GM18873 (cell line): ENCODE measurements around the gene ST6GAL1.
"Not testable (repeated sequence)": the region's sequence is repeated elsewhere in the genome, so short reads cannot be mapped to it uniquely, and the experiment has no call there.

Source experiments
- ATAC-seq: cut with Tn5 transposase; IDR thresholded peaks from one replicate; pipeline ENCODE4 v1.9.1; 2021; ENCODE audit warnings: mild to moderate bottlenecking, moderate library complexity, moderate number of reproducible peaks; ENCODE audit not compliant: unreplicated experiment, low FRiP score

Gene ST6GAL1

DNA sequence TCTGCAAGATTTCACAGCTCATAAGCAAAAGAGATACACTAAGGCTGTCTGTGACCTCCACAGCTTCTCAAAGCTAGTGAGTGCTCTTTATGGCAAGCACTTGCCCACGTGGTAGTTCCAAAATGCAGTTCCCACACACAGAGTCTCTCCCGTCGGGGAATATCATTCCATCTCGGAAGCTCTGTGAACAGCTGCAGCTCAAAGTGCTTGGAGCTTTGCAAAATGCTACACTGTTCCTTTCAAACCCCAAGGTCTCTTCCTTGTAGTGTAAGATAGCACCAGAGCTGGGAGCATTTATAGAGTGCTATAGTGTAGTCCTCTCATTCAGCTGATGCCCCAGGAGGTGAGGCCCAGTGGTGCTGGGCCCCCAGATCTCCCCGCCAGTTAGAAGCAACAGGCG is 36.1 kb downstream of the ST6GAL1 start:
- no peak for ATAC-seq

DNA sequence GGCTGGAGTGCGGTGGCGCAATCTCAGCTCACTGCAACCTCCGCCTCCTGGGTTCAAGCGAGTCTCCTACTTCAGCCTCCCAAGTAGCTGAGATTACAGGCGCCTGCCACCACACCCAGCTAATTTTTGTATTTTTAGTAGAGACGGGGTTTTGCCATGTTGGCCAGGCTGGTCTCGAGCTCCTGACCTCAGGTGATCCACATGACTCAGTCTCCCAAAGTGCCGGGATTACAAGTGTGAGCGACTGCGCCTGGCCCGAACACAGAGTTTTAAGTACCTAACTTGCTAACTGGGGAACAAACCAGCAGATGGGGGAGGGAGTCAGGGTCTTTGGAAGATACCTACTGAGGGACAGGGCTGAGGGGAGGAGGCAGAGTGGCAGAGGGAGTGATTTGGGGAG is 36.9 kb downstream of the ST6GAL1 start:
- not testable (repeated sequence) for ATAC-seq

DNA sequence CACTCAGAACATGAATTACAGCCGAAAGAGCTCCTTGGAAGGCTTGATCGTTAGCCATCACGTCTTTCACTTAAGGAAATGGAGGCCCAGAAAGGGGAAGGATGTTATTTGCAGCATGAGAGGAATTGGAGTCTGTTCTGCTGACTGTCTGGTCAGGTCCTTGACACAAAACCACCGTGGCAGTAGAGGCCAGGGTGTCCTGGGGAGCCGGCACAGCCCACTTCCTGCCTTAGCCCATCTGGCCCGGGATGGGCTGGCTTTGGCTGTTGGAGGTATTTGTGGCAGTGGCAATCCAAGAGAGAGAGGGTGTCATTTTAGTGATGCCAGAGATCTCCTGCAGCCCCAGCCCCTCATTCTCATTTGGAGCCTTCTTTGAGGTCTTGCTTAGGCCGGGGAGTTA is 37.4 kb downstream of the ST6GAL1 start:
- no peak for ATAC-seq

DNA sequence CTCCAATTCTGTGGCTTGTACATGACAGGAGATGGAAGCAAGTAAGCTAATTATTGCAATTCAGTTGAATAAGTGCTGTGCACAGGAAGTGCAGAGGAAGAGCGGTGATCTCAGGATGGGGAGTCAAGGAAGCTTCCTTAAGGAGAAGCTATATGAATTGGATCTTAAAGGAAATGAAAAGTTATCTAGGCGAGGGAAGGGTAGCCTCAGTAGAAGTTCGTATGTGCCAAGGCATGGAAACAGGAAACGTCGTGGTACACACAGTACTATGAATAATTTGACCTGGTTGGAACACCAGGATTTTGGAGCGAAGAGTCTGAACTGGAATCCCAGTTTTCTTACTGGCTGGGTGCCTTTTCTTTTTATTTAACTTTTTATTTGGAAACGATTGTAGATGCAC is 39.3 kb downstream of the ST6GAL1 start:
- ATAC-seq, result no peak

DNA sequence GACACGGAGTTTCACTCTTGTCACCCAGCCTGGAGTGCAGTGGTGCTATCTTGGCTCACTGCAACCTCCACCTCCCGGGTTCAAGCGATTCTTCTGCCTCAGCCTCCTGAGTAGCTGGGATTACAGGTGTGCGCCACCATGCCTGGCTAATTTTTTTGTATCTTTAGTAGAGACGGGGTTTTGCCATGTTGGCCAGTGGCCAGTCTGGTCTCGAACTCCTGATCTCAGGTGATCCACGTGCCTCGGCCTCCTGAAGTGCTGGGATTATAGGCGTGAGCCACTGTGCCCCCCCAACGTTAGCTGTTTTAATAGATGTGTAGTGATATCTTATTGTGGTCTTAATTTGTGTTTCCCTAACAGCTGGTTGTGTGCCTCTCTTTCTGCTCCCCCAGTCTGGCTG is 40.8 kb downstream of the ST6GAL1 start:
- not testable (repeated sequence) for ATAC-seq

DNA sequence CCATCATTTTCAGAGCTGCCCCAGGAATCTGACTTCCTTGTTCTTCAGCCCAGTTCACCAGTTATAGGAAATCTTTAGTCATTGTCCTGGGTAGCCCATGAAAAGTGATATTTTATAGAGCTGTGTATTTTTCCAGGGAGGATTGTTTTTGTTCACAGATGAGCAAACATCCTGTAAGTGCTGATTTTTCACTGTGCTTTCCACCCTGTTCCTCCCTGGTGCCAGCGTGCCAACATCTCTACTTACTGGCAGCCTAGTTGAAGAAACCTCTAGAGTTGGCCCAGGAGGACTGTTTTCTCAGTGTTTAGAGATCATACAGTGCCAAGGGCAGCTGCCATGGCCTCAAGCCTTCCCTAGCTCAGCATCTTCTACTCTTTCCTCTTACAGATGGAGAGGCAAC is 41.3 kb downstream of the ST6GAL1 start:
- no peak for ATAC-seq

DNA sequence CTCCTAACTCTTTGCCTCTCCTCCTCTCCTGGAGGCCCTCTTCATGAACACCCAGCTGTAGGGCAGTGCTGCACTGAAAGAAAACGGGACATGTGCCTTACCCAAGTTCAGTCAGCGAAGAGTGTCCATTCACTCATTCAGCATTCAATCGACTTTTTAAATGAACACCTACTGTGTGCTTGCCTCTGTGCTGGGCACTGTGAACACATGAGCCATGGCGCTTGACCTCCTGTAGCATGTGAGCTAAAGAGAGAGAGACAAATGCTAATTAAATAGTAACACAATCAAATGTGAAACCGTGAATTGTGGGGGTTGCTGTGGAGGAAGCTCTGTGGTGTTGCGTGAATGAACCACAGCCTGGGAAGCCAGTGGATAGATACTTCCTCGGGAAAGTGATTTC is 43.4 kb downstream of the ST6GAL1 start:
- no peak for ATAC-seq

DNA sequence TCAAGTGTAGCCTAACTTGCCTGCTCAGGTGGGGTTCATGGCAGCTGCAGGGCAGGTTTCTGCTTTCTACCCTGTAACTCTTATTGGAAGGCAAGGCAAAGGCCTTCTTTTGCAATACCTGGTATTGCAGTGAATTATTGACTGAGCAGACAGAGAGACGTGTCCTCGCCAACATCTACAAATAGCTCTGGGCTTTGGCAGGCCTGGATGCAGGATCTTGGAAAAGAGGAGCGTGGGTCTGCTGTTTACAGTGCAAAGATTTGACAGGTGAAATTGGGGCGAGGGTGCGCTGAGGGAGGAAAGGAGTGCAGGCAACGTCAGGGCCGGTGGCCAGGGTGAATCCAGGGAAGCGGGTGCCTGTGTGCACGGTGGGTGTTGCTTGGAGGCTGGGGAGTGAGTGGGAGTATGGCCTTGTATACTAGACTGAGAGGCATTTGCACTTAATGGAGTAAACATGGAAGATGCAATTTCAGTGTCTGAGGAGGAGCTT is 44.5 kb downstream of the ST6GAL1 start:
- no peak for ATAC-seq

DNA sequence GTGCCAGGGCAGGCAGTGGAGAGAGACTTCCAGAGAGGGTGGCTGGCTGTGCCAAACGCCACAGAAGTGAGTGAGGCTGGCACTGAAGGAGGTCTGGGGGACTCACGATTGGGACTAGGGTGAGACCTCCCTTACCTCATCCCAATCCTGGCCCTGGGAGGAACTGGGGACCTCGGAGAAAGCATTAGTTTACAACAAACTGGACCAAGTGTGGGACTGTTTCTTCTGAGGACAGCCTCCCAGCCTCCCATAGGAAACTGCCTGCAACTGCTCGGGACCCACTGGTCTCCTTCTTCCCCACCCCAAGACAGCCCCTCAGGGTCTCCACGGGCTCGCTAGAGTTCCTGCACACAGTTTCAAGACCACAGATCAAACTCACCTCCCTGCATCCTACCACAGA is 45.4 kb downstream of the ST6GAL1 start:
- ATAC-seq, result no peak

DNA sequence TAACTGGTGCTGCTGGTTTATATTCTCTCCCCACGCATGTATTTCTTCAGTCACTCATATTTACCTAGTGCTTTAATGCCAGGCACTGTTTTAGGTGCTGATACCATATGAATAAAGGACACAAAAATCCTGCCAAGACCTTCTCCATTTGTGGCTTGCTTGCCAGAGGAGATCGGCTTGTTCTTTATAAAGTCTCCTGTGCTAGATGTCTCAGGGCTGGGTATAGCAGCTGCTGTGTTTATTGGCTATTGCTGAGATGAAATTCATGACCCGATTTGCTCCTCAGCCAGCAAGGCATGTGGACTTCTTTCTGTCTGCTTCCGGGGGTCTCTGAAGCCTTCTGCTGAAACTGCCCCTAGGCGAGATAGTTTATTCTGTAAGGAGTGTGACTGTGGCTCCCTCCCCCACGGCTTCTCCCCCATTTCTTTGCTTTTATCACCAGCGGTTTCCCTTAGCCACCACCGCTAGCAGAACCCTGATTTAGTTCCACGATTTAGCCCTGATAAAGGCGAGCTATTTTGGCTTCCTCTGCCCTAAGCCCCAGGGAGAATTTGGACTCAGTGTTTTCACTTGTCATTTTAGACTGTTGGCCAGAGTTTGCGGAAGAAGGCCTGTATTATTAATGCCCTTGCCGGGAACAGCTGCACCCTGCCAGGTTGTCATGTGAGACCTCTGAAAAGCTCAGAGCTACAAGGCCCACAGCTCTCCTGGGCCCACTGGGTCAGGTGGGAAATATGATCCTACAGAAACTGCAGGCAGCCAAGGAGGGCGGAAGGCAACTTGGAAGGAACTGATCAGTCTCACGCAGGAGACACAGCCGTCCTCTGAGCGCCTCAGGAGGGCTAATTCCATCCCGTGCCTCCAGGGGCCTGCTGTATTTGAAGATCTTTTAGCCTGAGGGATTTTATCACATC is 46.8 kb downstream of the ST6GAL1 start:
- no peak for ATAC-seq

DNA sequence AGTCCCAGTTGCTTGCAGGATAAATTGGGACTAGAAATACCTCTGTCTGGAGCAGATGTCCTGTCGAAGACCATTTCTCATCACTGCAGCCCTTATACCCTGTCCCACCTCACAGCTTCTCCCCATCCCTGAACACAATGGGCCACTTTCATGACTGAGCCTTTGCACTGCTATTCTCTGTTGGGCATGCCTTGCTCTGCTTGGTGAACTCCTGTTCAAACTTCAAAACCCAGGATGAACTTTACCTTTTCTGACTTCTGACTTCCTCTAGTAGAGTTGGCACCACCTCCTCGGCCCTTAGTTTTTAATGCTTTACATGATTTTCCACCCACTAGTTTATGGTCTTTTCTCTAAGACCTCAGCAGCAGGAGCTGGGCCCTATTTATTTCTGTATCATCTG is 48.4 kb downstream of the ST6GAL1 start:
- no peak for ATAC-seq

DNA sequence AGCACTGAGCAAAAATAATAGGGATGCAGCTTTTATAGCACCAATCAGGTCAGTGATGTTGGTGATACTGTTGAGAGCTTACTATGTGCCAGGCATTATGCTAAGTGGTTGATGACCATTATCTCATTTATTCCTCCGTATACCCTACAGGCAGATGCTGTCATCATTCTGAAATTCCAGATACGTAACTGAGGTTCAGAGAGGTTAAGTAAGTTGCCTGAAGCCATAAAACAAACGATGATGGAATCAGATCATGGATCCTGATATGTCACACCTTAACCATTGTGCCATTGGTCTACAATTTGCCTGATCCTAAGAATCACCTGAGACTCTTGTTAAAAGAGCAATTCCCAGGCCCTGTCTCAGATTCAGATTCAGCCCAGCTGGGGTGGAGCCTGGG is 49.5 kb downstream of the ST6GAL1 start:
- ATAC-seq, result no peak

DNA sequence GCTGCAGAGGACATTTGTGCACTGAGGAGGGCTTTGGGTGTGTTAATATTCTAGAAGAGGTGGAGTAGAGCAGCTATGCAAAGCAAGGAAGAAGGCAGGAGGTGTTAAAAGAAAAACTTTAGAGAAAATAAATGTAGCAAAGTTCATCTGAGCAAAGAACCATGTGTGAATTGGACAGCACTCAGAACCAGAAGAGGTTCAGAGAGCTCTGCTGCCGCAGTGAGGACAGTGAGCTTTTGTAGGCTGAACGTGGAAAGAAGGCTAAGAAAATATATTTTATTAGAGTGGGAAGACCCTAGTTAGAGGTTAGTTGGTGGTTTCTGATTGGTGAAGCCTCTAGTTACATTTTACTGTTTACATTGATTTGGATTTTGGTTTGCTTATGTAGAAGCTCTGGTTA is 50.7 kb downstream of the ST6GAL1 start:
- ATAC-seq, result no peak

DNA sequence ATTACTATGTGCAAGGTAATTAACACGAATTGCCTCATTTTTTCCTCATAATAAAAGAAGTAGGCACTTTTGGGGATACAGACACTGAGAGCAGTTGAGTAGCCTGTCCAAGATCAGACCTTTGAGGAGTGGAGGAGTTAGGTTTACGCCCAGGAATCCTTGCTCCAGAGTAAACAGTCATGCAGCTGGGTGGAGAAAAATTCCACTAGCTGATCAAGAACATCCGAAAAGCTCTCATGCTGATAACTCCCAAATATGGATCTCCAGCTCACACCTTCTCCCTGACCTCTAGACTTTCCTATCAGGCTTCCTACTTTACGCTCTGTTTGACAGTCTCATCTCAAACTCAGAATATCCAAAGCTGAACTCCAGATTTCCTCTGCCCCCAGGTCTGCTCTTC is 53.3 kb downstream of the ST6GAL1 start:
- ATAC-seq, result no peak

DNA sequence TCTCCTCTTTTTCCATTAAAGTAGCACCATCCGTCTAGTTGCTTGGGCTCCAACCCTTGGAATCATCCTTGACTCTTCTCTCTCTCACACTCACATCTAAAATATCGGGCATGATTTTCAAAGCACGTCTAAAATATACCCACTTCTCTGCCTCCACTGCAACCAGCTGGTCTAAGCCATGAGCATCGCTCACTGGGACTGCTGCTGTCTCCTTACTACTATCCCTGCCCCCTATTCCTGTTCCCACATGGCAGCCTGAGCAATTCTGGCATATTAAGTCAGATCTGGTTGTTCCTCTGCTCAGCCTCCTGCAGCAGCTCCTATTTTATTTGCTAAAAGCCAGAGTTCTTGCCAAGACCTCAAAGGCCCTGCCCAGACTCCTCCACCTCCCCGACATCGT is 53.7 kb downstream of the ST6GAL1 start:
- no peak for ATAC-seq

DNA sequence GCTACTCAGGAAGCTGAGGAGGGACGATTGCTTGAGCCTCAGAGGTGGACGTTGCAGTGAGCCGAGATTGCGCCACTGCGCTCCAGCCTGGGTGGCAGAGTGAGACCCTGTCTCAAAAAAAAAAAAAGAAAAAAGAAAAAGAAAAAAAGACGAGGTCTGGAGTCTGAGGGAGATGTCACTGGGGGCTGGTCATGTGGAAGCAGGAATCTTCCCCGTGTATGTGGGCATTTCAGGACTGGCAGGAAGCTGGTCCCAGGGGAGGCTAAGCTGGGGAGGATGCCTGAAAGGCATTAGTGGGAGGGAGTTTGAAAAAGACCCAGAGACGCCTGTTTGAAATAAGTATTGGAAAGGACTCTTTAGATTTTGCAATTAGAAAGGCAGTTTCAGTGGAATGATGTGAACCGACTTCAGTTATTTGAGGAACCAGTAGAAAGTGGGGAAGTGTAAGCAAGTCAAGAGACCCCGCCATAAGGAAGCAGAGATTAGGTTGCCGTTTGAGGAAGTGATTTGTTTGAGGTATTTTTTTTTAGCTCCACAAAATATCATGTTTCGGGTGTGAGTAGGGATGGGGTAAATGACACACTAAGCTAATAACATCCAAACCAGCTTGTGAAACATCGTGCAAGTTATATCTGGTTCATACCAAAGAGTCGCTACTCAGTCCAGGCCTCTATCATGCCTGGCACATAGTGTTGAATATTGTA is 55.5 kb downstream of the ST6GAL1 start:
- ATAC-seq, result peak; percentile 47

DNA sequence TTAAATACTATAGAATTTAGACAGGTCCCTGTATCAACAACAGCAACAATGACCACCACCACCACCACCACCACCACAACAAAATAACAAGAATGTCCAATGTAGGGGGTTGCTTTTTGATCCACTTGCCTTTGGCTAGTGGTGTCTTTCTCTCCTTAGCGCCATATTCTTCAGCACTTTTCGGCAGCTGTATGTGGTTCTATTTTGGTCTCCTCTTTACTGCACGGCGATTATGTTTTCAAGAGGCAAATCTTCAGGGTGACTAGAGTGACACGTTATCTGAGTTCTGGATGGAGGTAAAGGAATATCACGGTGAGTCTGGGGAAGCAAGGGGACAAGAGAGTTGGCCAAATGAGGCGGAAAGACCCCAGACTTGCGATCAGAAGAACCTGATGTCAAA is 56.1 kb downstream of the ST6GAL1 start:
- ATAC-seq, result no peak

DNA sequence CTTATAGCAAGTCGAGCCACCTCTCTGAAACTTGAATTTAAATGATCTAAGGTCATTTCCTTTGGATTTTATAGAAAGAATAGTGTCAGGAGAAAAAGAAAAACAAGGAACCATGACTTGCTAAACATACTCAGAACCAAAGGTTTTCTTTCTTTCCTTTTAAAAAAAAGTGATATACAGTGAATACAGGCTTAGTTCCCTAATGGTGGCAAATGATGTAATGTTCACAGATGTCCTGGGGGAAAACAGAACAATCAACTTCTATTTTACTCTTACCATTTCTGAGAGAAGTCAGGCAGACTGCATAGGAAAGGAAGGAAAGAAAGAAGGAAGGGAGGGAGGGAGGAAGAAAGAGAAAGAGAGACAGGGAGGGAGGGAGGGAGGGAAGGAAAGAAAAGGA is 56.5 kb downstream of the ST6GAL1 start:
- no peak for ATAC-seq

DNA sequence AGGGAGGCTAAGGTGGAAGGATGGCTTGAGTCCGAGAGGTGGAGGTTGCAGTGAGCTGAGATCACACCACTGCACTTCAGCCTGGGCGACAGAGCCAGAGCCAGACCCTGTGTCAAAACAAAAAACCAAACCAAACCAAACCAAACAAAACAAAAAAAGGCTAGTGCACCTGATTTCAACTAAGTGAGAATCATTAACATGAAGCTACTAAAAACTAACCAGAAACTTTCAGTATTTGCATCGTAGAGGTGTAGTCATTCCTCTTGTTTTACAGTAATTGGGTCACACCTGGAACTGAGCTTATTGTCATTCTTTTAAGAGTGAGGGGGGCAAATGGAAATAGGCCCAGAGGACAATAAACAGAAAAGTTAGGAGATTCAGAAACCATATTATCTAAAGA is 58.5 kb downstream of the ST6GAL1 start:
- peak; percentile 74 for ATAC-seq

DNA sequence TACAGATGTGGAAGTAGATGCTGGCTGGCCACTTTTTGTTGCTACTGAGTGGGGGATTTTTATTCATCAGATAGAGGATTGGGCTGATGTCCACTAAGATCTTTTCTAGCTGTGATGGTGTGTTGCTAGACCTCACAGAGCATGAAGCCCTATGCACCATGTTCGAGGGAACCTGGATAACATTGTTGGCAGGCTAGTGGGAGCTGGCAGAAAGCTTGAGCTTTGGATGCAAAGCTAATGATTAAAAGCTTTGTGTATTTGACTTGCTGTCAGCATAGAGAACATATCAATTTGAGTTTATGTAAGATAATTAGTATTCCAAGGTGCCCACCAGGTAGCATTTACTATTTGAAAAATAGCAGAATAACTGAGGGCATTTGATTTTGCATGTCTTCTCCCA is 59.1 kb downstream of the ST6GAL1 start:
- ATAC-seq, result no peak

DNA sequence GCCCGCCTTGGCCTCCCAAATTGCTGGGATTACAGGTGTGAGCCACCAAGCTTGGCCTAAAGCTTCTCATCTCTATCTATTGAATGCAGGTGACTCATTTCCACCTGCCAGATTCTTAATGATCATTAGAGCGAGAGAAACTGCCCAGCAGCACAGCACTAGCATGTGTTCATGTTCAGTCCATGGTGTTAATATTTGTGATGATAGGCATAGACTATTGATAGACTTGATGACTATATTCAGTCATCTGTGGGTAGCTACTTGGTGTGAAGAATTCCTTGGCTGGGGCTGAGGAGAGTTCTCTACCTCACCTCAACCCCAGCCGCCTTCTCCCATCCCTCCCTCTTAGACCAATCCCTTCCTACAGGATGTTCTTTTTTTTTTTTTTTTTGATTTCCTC is 60.0 kb downstream of the ST6GAL1 start:
- no peak for ATAC-seq

DNA sequence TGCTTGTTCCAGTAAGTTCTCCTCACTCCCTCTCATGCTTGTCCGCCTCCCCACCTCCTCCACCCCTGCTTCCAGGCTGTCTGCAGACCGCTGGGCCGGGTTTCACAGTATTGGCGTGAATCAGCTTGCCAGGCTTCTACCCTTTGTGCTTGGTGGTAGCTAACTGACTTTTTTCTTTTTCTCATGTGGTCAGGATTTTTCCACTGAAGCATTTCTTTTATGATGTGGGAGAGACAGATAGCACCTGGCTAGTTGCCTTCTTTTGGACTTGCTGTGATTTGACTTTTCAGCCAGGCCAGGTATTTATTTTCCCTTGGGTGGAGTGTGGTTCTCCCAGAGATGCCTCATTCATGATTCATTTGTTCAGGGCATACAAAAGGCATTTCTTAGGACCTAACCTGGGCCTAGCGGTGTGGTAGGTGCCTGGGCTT is 60.6 kb downstream of the ST6GAL1 start:
- no peak for ATAC-seq
